ENCODE data around the gene ADCK1. TPM values are rescaled to one million over a fixed set of nuclear protein-coding genes. Genes with fewer than 3 reads are reported as not detected.
"Not testable (repeated sequence)": the region's sequence is repeated elsewhere in the genome, so short reads cannot be mapped to it uniquely, and the experiment has no call there.

ADCK1 gene
- total and polyA plus RNA-seq, 5 experiments from 2014 or later = 5.2 to 7.3 (median 7.0) TPM

DNA sequence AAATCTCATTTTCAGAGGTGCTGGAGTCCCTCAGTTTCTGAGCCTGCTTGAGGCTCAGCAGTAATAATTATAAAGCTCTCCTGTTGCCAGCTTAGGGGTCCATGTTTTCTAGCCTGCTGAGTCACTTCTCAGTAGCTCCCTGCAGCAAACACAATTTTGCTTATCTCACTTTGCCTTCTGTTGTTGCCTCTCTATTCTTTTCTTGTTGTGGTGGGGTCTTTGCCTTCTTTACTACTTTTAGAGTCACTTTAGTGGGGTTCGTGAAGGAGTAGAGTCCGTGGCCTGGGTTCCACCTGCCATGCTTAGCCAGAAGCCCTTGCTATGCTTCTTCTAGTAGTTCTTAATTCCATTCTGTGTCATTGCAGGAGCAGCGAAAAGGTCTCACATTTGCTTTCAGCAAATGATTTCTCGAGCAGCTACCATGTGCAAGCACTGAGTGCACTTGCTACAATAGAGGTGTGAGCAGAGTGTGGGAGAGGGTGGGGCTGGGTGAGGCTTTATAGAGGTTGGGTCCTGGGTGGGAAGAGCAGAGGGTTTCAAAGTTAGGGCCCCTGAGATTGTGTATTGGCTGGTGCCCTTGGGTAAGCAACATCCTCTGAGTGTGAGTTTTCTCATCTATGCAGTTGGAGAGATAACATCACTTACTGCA lies 114.3 kb downstream of the ADCK1 start:
- Mint-ChIP-seq H3K4me3 (no peak overlapping the region), H3K27me3 (no peaks in the 10 kb centered on the region), H3K27ac (no peak overlapping the region), H3K9me3 (peaks cover 0 to 6% (median 0%) of the 10 kb centered on the region in 9 donors), H3K4me1 (no peaks in the 10 kb centered on the region), H3K36me3 (peaks cover 14 to 38% (median 22%) of the 10 kb centered on the region in 3 donors)
- ATAC-seq (no peak), DNase-seq (no peak)
- POLR2A ChIA-PET = no interaction called here

DNA sequence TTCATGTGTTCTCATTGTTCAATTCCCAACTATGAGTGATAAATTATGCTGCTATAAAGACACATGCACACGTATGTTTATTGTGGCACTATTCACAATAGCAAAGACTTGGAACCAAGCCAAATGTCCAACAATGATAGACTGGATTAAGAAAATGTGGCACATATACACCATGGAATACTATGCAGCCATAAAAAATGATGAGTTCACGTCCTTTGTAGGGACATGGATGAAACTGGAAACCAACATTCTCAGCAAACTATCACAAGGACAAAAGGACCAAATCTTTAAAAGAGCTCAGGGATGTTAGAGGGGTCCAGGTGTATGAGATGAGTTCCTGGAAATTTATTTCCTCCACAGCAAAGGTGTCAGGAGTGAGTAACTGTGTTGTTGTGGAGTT lies 115.5 kb downstream of the ADCK1 start:
- H3K27ac Mint-ChIP-seq, DNase-seq, H3K4me1 Mint-ChIP-seq, H3K27me3 Mint-ChIP-seq, ATAC-seq, H3K4me3 Mint-ChIP-seq, POLR2A ChIA-PET: not testable (repeated sequence)
- H3K9me3 Mint-ChIP-seq = peaks cover 0 to 17% (median 0%) of the 10 kb centered on the region in 9 donors
- peaks cover 16 to 49% (median 23%) of the 10 kb centered on the region in 3 donors for H3K36me3 Mint-ChIP-seq

DNA sequence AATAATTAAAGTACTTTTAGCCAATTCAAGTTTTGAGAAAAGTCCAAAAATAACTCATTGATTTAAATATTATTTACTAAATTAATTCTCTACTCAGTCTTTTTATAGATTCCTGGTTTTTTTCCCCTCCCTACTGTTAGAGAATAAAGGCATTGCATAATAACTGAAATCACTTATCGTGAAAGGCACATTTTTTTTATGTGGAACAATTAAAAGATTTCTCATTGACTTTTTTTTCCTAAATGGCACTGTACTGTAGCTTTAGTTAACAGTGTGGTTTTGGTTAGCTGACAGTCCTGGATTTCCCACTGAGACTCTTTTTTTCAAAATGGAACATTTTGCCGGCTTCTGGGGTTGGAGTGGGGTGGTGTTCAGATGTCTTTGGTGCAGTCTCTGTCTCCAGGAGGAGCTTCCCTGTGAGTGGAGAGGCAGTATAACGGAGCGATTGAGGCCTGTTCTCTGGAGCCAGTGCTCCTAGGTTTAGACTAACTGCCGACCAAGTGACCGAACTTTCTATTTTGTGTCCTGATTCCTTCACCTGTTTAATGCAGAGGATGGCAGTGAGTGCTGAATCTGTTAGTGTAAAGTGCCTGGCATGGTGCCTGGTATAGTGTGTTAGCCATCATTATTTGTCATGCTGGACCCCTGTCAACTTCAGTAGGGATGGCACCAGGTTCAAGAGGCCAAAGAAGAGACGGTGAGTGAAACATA lies 117.7 kb downstream of the ADCK1 start:
- Mint-ChIP-seq H3K9me3 (peaks cover 0 to 17% (median 0%) of the 10 kb centered on the region in 9 donors), H3K4me1 (no peaks in the 10 kb centered on the region), H3K27ac (no peak overlapping the region), H3K4me3 (no peak overlapping the region), H3K36me3 (peaks cover 16 to 44% (median 17%) of the 10 kb centered on the region in 3 donors), H3K27me3 (no peaks in the 10 kb centered on the region)
- DNase-seq = no peak
- ATAC-seq = no peak
- POLR2A ChIA-PET = no interaction called here

DNA sequence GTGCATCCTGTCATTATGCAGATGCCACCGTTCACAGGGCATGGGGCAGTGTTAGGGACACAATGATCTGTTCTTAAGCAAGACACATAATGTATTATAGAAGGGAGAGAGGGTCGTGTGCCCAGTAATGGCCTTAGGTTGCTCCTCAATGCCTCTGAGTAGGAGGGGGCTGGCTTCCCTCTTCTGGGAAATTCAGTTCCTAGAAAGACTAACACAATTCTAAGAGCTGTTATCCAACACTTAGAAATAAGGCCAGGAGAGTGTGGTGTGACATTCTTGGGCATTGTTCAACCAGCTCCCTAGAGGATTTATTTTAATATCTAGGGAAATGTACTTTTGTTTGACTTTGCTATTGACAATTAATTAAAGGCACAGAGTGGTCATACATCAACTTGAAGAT lies 118.5 kb downstream of the ADCK1 start:
- DNase-seq (no peak), ATAC-seq (no peak)
- Mint-ChIP-seq H3K27ac (no peak overlapping the region), H3K36me3 (peaks cover 12 to 44% (median 17%) of the 10 kb centered on the region in 3 donors), H3K9me3 (peaks cover 0 to 17% (median 0%) of the 10 kb centered on the region in 9 donors), H3K27me3 (no peaks in the 10 kb centered on the region), H3K4me3 (no peak overlapping the region), H3K4me1 (peaks cover 0 to 2% (median 0%) of the 10 kb centered on the region in 4 donors)
- POLR2A ChIA-PET = no interaction called here

DNA sequence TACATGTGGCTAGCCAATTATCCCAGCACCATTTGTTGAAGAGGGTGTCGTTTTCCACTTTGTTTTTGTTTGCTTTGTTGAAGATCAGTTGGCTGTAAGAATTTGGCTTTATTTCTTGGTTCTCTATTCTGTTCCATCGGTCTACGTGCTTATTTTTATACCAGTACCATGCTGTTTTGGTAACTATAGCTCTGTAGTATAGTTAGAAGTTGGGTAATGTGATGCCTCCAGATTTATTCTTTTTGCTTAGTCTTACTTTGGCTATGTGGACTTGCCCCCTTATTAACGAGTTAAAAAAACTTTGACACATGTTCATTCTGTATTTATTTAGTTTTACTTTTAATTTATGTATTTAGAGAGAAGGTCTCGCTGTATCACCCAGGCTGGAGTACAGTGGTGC lies 120.4 kb downstream of the ADCK1 start:
- no peaks in the 10 kb centered on the region for H3K27me3 Mint-ChIP-seq
- POLR2A ChIA-PET = no interaction called here
- no peak for DNase-seq
- H3K4me1 Mint-ChIP-seq = peaks cover 0 to 2% (median 0%) of the 10 kb centered on the region in 4 donors
- H3K27ac Mint-ChIP-seq = peak overlapping the region in 1 of 10 donors; percentile 24
- peaks cover 8 to 37% (median 13%) of the 10 kb centered on the region in 3 donors for H3K36me3 Mint-ChIP-seq
- H3K4me3 Mint-ChIP-seq = no peak overlapping the region
- no peak for ATAC-seq
- peaks cover 0 to 17% (median 0%) of the 10 kb centered on the region in 9 donors for H3K9me3 Mint-ChIP-seq

DNA sequence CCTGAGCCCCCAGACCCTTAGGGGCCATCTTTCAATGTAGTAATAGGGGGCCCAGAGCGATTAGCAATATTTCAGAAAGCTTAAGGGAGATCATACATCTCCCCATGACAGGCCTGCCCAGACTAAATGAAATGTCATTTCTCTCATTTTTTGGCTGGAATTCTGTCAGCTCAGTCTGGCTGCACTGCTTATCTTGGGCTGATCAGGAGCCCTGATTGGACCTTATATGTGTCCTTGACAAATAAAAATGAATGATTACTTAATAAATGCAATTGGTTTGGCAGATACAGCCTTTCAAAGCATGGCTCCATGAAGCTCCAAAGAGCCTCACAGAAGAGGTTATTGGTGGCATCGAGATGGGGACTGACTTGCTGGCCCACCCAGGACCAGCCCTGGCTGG lies 121.9 kb downstream of the ADCK1 start:
- no peak for ATAC-seq
- no peak for DNase-seq
- Mint-ChIP-seq H3K4me1 (peaks cover 0 to 2% (median 0%) of the 10 kb centered on the region in 4 donors), H3K9me3 (peaks cover 0 to 17% (median 0%) of the 10 kb centered on the region in 9 donors), H3K36me3 (peaks cover 13 to 37% (median 20%) of the 10 kb centered on the region in 3 donors), H3K27ac (no peak overlapping the region), H3K27me3 (no peaks in the 10 kb centered on the region), H3K4me3 (no peak overlapping the region)
- POLR2A ChIA-PET = no interaction called here

DNA sequence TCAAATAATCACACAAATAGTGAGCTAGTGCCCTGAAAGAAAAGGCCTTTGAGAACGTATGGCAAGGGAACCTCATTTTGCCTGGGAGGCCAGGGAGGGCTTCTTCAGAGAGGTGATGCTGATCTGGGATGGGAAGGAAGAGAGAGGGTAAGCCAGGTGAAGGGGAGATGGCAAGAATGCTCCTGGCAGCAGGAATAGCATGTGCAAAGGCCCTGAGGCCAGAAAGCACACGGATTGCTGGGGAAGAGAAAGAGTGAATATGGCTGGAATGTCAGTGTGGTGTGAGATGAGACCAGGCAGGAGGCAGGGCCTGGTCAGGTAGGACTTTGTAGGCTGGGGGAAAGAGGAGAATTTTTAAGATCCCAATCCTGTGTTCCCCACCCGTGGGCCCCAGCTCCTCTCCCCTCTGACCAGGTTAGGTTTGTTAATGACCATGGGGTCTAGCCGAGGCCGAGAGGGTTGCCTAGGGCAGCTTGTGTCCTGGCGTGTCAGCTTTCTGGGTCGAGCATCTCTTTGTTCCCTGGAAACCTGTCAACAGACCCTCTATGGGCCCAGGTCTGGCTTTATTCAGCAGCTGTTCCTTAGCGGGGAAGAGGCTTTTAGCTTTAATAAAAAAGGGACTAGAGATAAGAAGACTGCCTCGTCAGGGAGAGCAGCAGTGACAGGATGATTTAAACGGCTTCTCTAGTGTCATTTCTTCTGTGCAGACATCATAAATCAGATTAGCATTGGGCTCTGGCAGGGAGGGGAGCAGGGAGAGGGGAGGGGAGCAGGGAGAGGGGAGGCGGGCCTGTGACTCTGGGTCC lies 123.4 kb downstream of the ADCK1 start:
- Mint-ChIP-seq H3K9me3 (peaks cover 0 to 17% (median 0%) of the 10 kb centered on the region in 9 donors), H3K4me3 (no peak overlapping the region), H3K36me3 (peaks cover 22 to 44% (median 29%) of the 10 kb centered on the region in 3 donors), H3K27ac (peak overlapping the region in 1 of 10 donors; percentile 55), H3K4me1 (peaks cover 0 to 2% (median 0%) of the 10 kb centered on the region in 4 donors), H3K27me3 (no peaks in the 10 kb centered on the region)
- no peak for DNase-seq
- no peak for ATAC-seq
- POLR2A ChIA-PET = no interaction called here

DNA sequence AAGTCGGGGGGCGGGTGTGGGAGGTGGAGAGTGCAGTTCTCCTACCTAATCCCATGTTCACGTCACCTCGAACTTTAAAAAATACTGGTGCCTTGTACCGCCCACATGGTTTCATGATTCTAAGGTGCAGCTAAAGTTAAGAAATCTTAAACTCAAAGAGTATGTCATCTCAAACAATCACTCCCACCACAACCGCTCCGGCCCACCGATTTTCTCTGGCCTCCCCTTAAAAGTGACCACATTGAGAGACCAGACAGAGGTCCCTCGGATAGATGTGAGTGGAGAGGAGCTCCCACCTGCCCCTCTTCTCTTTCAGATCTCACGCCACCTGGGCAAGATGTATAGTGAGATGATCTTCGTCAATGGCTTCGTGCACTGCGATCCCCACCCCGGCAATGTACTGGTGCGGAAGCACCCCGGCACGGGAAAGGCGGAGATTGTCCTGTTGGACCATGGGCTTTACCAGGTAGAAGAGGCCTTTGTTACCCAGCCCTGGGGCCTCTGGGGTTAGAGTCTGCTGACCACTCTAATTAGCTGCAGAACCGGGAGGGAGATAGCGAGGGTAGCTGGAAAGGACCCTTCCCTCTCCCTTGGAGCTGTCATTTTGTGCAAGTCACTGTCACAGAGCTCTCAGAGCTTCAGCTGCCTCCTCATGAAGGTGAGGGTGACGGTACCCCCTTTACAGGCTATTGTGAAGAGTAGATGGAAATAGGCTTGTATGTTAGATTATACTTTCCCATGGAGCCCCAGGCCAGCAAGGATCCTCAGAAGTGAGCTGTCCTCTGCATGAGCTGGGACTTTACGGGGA lies 124.4 kb downstream of the ADCK1 start:
- no peak for ATAC-seq
- POLR2A ChIA-PET = no interaction called here

DNA sequence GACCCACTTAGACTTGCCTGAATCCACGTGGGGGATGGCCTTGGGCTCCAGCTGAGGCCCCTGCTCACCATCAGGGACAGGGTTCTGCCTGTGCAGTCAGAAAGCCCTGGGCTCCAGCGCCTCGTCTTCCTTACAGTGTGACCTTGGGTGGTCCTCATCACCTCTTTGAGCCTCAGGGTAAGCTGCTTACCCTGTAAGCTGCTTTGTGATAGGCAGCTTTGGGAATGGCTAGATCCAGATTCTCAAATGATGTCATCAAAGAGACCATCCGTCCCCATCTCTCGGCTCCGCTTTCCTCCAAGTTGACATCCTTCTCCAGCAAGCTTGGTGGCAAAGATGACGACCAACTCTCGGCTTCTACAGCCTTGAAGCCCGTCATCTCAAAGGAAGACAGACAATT lies 127.0 kb downstream of the ADCK1 start:
- Mint-ChIP-seq H3K27ac (no peak overlapping the region), H3K4me3 (no peak overlapping the region), H3K4me1 (peaks cover 0 to 2% (median 0%) of the 10 kb centered on the region in 4 donors), H3K27me3 (no peaks in the 10 kb centered on the region), H3K9me3 (peaks cover 0 to 2% (median 0%) of the 10 kb centered on the region in 9 donors), H3K36me3 (peaks cover 23 to 47% (median 45%) of the 10 kb centered on the region in 3 donors)
- POLR2A ChIA-PET = no interaction called here
- ATAC-seq (no peak), DNase-seq (no peak)

More for the DNA sequence above, 124.4 kb downstream of the ADCK1 start:
- Mint-ChIP-seq H3K4me3 (no peak overlapping the region), H3K9me3 (peaks cover 0 to 10% (median 0%) of the 10 kb centered on the region in 9 donors), H3K36me3 (peaks cover 16 to 44% (median 31%) of the 10 kb centered on the region in 3 donors), H3K4me1 (peaks cover 0 to 2% (median 0%) of the 10 kb centered on the region in 4 donors), H3K27me3 (no peaks in the 10 kb centered on the region), H3K27ac (peak overlapping the region in 2 of 10 donors; percentile 33 to 55)
- DNase-seq = no peak

DNA sequence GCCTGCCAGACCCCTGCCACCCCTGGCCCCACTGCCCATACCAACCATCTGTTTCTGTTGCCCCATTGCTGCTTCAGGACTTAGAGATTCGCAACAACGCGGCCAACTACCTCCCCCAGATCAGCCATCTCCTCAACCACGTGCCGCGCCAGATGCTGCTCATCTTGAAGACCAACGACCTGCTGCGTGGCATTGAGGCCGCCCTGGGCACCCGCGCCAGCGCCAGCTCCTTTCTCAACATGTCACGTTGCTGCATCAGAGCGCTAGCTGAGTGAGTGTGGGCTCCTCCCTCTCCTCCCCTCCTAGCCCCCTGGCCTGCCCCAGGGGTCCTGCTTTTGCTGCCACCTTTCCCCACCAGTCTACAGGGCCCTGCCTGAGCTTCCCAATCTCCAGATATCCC lies 131.5 kb downstream of the ADCK1 start:
- Mint-ChIP-seq H3K27me3 (no peaks in the 10 kb centered on the region), H3K9me3 (peaks cover 10 to 39% (median 25%) of the 10 kb centered on the region in 9 donors), H3K36me3 (peaks cover 65 to 77% (median 75%) of the 10 kb centered on the region in 3 donors), H3K4me3 (no peak overlapping the region), H3K27ac (no peak overlapping the region), H3K4me1 (no peaks in the 10 kb centered on the region)
- no peak for ATAC-seq
- POLR2A ChIA-PET = no interaction called here
- DNase-seq = no peak

DNA sequence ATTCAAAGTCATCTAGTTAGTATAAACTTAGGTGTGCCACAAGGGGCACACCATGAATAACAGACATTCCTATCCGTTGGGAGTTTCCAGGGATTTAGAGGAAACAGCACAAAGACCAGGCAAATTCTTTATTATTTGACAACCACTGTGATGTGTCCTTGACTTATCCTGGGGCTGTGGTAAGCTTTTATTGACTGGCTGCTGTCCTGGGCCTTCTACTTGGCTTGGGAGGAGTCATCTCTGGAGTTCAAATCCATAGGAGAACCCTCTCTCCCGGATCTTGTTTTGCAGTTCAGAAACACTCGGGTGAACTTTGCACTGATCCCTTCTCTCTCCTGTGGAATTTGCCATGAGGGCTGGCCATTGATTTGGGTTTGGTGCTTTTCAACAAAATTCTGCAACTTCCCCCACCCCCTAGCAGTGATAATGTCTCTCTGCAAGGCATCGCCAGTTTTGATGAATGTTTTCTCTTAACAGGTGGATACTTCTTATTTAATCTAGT lies 136.3 kb downstream of the ADCK1 start:
- Mint-ChIP-seq H3K9me3 (peaks cover 10 to 57% (median 33%) of the 10 kb centered on the region in 9 donors), H3K36me3 (peaks cover 50 to 60% (median 56%) of the 10 kb centered on the region in 3 donors), H3K4me3 (peak overlapping the region in 1 of 10 donors; percentile 20), H3K4me1 (peaks cover 0 to 1% (median 0%) of the 10 kb centered on the region in 4 donors), H3K27ac (no peak overlapping the region), H3K27me3 (no peaks in the 10 kb centered on the region)
- DNase-seq (no peak), ATAC-seq (no peak)
- POLR2A ChIA-PET = no interaction called here

DNA sequence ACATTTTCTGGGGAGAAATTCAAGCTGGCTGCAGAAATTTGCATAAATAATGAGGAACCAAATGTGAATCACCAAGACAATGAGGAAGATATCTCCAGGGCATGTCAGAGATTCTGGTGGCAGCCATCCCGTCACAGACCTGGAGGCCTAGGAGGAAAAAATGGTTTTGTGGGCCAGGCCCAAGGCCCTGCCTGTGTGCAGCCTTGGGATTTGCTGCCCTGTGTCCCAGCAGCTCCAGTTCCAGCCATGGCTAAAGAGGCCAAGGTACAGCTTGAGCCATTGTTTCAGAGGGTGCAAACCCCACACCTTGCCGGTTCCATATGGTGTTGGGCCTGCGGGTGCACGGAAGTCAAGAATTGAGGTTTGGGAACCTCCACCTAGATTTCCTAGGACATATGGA lies 147.5 kb downstream of the ADCK1 start:
- Mint-ChIP-seq H3K36me3 (peaks cover 0 to 10% (median 5%) of the 10 kb centered on the region in 3 donors), H3K27ac (no peak overlapping the region), H3K27me3 (peaks cover 0 to 7% (median 0%) of the 10 kb centered on the region in 5 donors), H3K4me1 (no peaks in the 10 kb centered on the region), H3K9me3 (peaks cover 0 to 33% (median 15%) of the 10 kb centered on the region in 9 donors), H3K4me3 (no peak overlapping the region)
- POLR2A ChIA-PET = no interaction called here
- no peak for DNase-seq
- no peak for ATAC-seq
